ENCODE results near the gene GPR84.

GPR84 gene

GRCh38 chr12:54394281-54394719 lies 30.0 kb upstream of the GPR84 start:
- peaks cover 21 to 44% of the 10 kb centered on the region in 2 donors for H3K36me3 ChIP-seq (replicated peaks in 1 of 2; ENCODE audit: control insufficient read depth in 2 of 2, insufficient read depth in 2 of 2, low read length in 2 of 2)
- H2BK15ac ChIP-seq (ENCODE audit: low read length), result no peak overlapping the region
- no peak overlapping the region for H3K18ac ChIP-seq (ENCODE audit: low read length)
- H2BK5ac ChIP-seq (ENCODE audit: low read length), result no peak overlapping the region
- no peak overlapping the region for H3K9ac ChIP-seq (ENCODE audit: low read depth, low read length, poor library complexity)
- H2BK120ac ChIP-seq (ENCODE audit: low read depth, low read length), result no peak overlapping the region
- H3K4me1 ChIP-seq (ENCODE audit: control insufficient read depth in 2 of 2, insufficient read depth in 1 of 2, low read depth in 1 of 2, low read length in 2 of 2), result peaks cover 13 to 27% of the 10 kb centered on the region in 2 donors
- H3K9me3 ChIP-seq (replicated peaks in 1 of 2; ENCODE audit: control insufficient read depth in 2 of 2, insufficient read depth in 1 of 2, low read depth in 1 of 2, low read length in 2 of 2), result peaks cover 0 to 2% of the 10 kb centered on the region in 2 donors
- H2AFZ ChIP-seq (ENCODE audit: low read length), result no peak overlapping the region
- no peak for DNase-seq (ENCODE audit: low spot score)
- peaks cover 8% of the 10 kb centered on the region for H3K79me1 ChIP-seq (ENCODE audit: low read depth, low read length)
- H3K4ac ChIP-seq (ENCODE audit: low read length), result no peak overlapping the region
- no peak overlapping the region for H3K4me2 ChIP-seq (ENCODE audit: insufficient read depth, low read length, poor library complexity, severe bottlenecking)
- H3K4me3 ChIP-seq (ENCODE audit: low read length in 2 of 2), result no peak overlapping the region
- no peak overlapping the region for H4K8ac ChIP-seq (ENCODE audit: low read depth, low read length)
- H2BK12ac ChIP-seq (ENCODE audit: low read length), result no peak overlapping the region
- no peak overlapping the region for H3K14ac ChIP-seq (ENCODE audit: low read length)
- peaks cover 0 to 3% (median 0%) of the 10 kb centered on the region in 3 experiments for H3K27me3 ChIP-seq (ENCODE audit: control insufficient read depth in 3 of 3, insufficient read depth in 3 of 3, low read depth in 1 of 3, low read length in 3 of 3)
- no CpG with 5 or more reads among the region's 4 CpGs for WGBS, 2 donors (ENCODE audit: extremely low coverage in 2 of 2, insufficient read length in 2 of 2, insufficient replicate concordance in 1 of 2)
- H3K27ac ChIP-seq (replicated peaks; ENCODE audit: low read length), result no peak overlapping the region
- no peak overlapping the region for H3K23ac ChIP-seq (ENCODE audit: low read depth, low read length, poor library complexity)
- no peak overlapping the region for H4K91ac ChIP-seq (ENCODE audit: low read depth, low read length, poor library complexity)
- no peak overlapping the region for H2AK5ac ChIP-seq (ENCODE audit: low read depth, low read length)

- Histone ChIP-seq H3K4me3 (ENCODE audit: low read length in 2 of 2) (no peak overlapping the region), H2BK15ac (ENCODE audit: low read length) (no peak overlapping the region), H3K9ac (ENCODE audit: low read depth, low read length, poor library complexity) (no peak overlapping the region), H3K23ac (ENCODE audit: low read depth, low read length, poor library complexity) (no peak overlapping the region), H4K8ac (ENCODE audit: low read depth, low read length) (no peak overlapping the region), H2AK5ac (ENCODE audit: low read depth, low read length) (no peak overlapping the region), H4K91ac (ENCODE audit: low read depth, low read length, poor library complexity) (no peak overlapping the region), H3K27ac (replicated peaks; ENCODE audit: low read length) (peak overlapping the region; percentile 50), H3K18ac (ENCODE audit: low read length) (no peak overlapping the region), H2BK120ac (ENCODE audit: low read depth, low read length) (no peak overlapping the region), H3K79me1 (ENCODE audit: low read depth, low read length) (peaks cover 8% of the 10 kb centered on the region), H2AFZ (ENCODE audit: low read length) (no peak overlapping the region), H2BK12ac (ENCODE audit: low read length) (no peak overlapping the region), H3K4me2 (ENCODE audit: insufficient read depth, low read length, poor library complexity, severe bottlenecking) (no peak overlapping the region), H3K9me3 (replicated peaks in 1 of 2; ENCODE audit: control insufficient read depth in 2 of 2, insufficient read depth in 1 of 2, low read depth in 1 of 2, low read length in 2 of 2) (peaks cover 0 to 2% of the 10 kb centered on the region in 2 donors), H3K36me3 (replicated peaks in 1 of 2; ENCODE audit: control insufficient read depth in 2 of 2, insufficient read depth in 2 of 2, low read length in 2 of 2) (peaks cover 21 to 40% of the 10 kb centered on the region in 2 donors), H3K4ac (ENCODE audit: low read length) (no peak overlapping the region), H3K14ac (ENCODE audit: low read length) (no peak overlapping the region), H3K4me1 (ENCODE audit: control insufficient read depth in 2 of 2, insufficient read depth in 1 of 2, low read depth in 1 of 2, low read length in 2 of 2) (peaks cover 15 to 32% of the 10 kb centered on the region in 2 donors), H3K27me3 (ENCODE audit: control insufficient read depth in 3 of 3, insufficient read depth in 3 of 3, low read depth in 1 of 3, low read length in 3 of 3) (peaks cover 0 to 8% (median 0%) of the 10 kb centered on the region in 3 experiments), H2BK5ac (ENCODE audit: low read length) (no peak overlapping the region)
- WGBS, 2 donors (ENCODE audit: extremely low coverage in 2 of 2, insufficient read length in 2 of 2, insufficient replicate concordance in 1 of 2), result no CpG with 5 or more reads among the region's 3 CpGs
- no peak for DNase-seq (ENCODE audit: low spot score)
These were observed 29.5 kb upstream of the GPR84 start for GRCh38 chr12:54393743-54394142.

DNA sequence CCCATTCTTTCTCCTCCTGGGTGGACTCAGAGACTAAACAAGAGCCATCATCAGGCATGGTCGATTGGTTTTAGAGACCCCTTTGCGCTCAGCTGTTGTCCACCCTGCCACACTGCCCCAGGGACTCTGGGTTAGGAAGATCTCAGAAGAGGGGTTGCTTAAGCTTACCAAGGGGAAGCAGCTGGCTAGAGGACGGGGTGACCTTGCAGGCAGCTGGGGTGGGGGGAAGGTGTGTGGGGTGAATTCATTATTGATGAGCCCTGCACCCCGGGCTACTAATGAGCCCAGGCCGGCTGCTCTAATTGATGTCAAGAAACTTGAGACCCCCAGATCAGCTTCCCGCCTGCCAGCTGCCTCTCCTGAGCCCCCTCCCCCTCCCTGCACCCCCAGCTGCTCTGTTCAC lies 28.9 kb upstream of the GPR84 start:
- Histone ChIP-seq H2AK5ac (ENCODE audit: low read depth, low read length) (no peak overlapping the region), H2BK5ac (ENCODE audit: low read length) (no peak overlapping the region), H2BK12ac (ENCODE audit: low read length) (no peak overlapping the region), H3K18ac (ENCODE audit: low read length) (no peak overlapping the region), H3K4me2 (ENCODE audit: insufficient read depth, low read length, poor library complexity, severe bottlenecking) (no peak overlapping the region), H2BK120ac (ENCODE audit: low read depth, low read length) (no peak overlapping the region), H2BK15ac (ENCODE audit: low read length) (no peak overlapping the region), H3K36me3 (replicated peaks in 1 of 2; ENCODE audit: control insufficient read depth in 2 of 2, insufficient read depth in 2 of 2, low read length in 2 of 2) (peaks cover 17 to 34% of the 10 kb centered on the region in 2 donors), H3K27ac (replicated peaks; ENCODE audit: low read length) (peak overlapping the region; percentile 0), H3K14ac (ENCODE audit: low read length) (no peak overlapping the region), H3K4me1 (ENCODE audit: control insufficient read depth in 2 of 2, insufficient read depth in 1 of 2, low read depth in 1 of 2, low read length in 2 of 2) (peaks cover 17 to 35% of the 10 kb centered on the region in 2 donors), H2AFZ (ENCODE audit: low read length) (no peak overlapping the region), H4K8ac (ENCODE audit: low read depth, low read length) (no peak overlapping the region), H3K79me1 (ENCODE audit: low read depth, low read length) (peaks cover 6% of the 10 kb centered on the region), H3K9me3 (replicated peaks in 1 of 2; ENCODE audit: control insufficient read depth in 2 of 2, insufficient read depth in 1 of 2, low read depth in 1 of 2, low read length in 2 of 2) (no peaks in the 10 kb centered on the region), H4K91ac (ENCODE audit: low read depth, low read length, poor library complexity) (no peak overlapping the region), H3K4me3 (ENCODE audit: low read length in 2 of 2) (no peak overlapping the region), H3K23ac (ENCODE audit: low read depth, low read length, poor library complexity) (no peak overlapping the region), H3K9ac (ENCODE audit: low read depth, low read length, poor library complexity) (no peak overlapping the region), H3K27me3 (ENCODE audit: control insufficient read depth in 3 of 3, insufficient read depth in 3 of 3, low read depth in 1 of 3, low read length in 3 of 3) (peaks cover 0 to 12% (median 0%) of the 10 kb centered on the region in 3 experiments), H3K4ac (ENCODE audit: low read length) (no peak overlapping the region)
- DNase-seq (ENCODE audit: low spot score), result no peak
- no CpG with 5 or more reads among the region's 6 CpGs for WGBS, 2 donors (ENCODE audit: extremely low coverage in 2 of 2, insufficient read length in 2 of 2, insufficient replicate concordance in 1 of 2)

DNA sequence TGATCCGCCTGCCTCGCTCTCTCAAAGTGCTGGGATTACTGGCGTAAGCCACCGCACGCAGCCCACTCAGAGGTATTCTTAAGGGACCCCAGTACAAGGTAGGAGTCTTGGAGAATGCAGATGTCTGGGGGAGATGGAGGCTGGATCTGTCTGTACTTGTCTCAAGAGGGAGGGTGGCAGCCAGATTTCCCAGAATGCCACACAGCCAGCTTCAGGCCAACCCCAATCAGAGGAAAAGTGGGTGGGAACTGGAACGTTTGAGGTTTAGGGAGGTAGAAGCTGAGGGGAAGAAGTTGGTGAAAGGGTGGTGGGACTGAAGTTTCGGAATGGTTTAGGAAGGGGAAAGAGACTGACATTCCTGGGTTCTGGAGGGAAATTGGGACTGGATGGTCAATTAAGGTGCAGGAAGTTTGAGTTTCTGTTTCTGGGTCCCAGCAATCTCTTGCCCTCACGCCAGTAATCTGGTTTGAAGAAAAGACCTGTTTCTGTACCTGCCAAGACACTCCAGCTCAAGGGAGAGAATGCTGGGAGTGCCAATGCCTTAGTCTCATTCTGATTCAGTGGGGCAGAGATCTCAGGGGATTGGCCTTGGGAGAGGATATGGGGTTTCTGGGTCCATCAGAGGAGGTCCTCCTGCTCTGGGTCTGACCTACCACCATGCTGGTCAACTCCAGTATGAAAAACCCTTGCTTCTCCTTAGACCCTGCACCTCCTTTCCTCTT lies 28.4 kb upstream of the GPR84 start:
- H3K14ac ChIP-seq (ENCODE audit: low read length), result no peak overlapping the region
- no peak overlapping the region for H4K8ac ChIP-seq (ENCODE audit: low read depth, low read length)
- peaks cover 6% of the 10 kb centered on the region for H3K79me1 ChIP-seq (ENCODE audit: low read depth, low read length)
- H3K4me2 ChIP-seq (ENCODE audit: insufficient read depth, low read length, poor library complexity, severe bottlenecking), result no peak overlapping the region
- no peak overlapping the region for H3K4ac ChIP-seq (ENCODE audit: low read length)
- no peak overlapping the region for H2BK15ac ChIP-seq (ENCODE audit: low read length)
- no peak overlapping the region for H4K91ac ChIP-seq (ENCODE audit: low read depth, low read length, poor library complexity)
- H2AFZ ChIP-seq (ENCODE audit: low read length), result no peak overlapping the region
- H3K18ac ChIP-seq (ENCODE audit: low read length), result peak overlapping the region; percentile 20
- no peak overlapping the region for H2BK5ac ChIP-seq (ENCODE audit: low read length)
- no peak overlapping the region for H2BK12ac ChIP-seq (ENCODE audit: low read length)
- 100% methylated on average over 1 of the region's 8 CpGs; no CpG with 5 or more reads in 1 of the 2 donors for WGBS, 2 donors (ENCODE audit: extremely low coverage in 2 of 2, insufficient read length in 2 of 2, insufficient replicate concordance in 1 of 2)
- H2AK5ac ChIP-seq (ENCODE audit: low read depth, low read length), result no peak overlapping the region
- H3K9me3 ChIP-seq (replicated peaks in 1 of 2; ENCODE audit: control insufficient read depth in 2 of 2, insufficient read depth in 1 of 2, low read depth in 1 of 2, low read length in 2 of 2), result no peaks in the 10 kb centered on the region
- no peak overlapping the region for H3K4me3 ChIP-seq (ENCODE audit: low read length in 2 of 2)
- H2BK120ac ChIP-seq (ENCODE audit: low read depth, low read length), result no peak overlapping the region
- peaks cover 14 to 29% of the 10 kb centered on the region in 2 donors for H3K36me3 ChIP-seq (replicated peaks in 1 of 2; ENCODE audit: control insufficient read depth in 2 of 2, insufficient read depth in 2 of 2, low read length in 2 of 2)
- DNase-seq (ENCODE audit: low spot score), result no peak
- peaks cover 0 to 12% (median 0%) of the 10 kb centered on the region in 3 experiments for H3K27me3 ChIP-seq (ENCODE audit: control insufficient read depth in 3 of 3, insufficient read depth in 3 of 3, low read depth in 1 of 3, low read length in 3 of 3)
- H3K23ac ChIP-seq (ENCODE audit: low read depth, low read length, poor library complexity), result no peak overlapping the region
- H3K4me1 ChIP-seq (ENCODE audit: control insufficient read depth in 2 of 2, insufficient read depth in 1 of 2, low read depth in 1 of 2, low read length in 2 of 2), result peaks cover 23 to 39% of the 10 kb centered on the region in 2 donors
- H3K27ac ChIP-seq (replicated peaks; ENCODE audit: low read length), result peak overlapping the region; percentile 0
- H3K9ac ChIP-seq (ENCODE audit: low read depth, low read length, poor library complexity), result no peak overlapping the region
